Gastrocnemius medialis (tissue), 4 donors: ENCODE data around the gene GPC6.

Experiments used
- POLR2A ChIP-seq, 2 donors: fragments of 450-650 bp; IDR thresholded peaks; one replicate each; pipeline ENCODE4 v1.6.1; 2017; ENCODE audit warnings: antibody characterized with exemption in 2 of 2, mild to moderate bottlenecking in 2 of 2, moderate library complexity in 2 of 2
- TF ChIP-seq, protein P1 (sequence below), 5 experiments: fragments of 450-650 bp in 3 of 5; fragments of 200-600 bp in 2 of 5; sonication (generic) in 2 of 5; IDR thresholded peaks in 4 of 5; conservative IDR thresholded peaks in 1 of 5; 1 replicate in 4 of 5; 2 replicates in 1 of 5; pipeline ENCODE4 v1.5.1; 2016 to 2019; ENCODE audit warnings: antibody characterized with exemption in 5 of 5, mild to moderate bottlenecking in 3 of 5, moderate library complexity in 3 of 5

- TF ChIP-seq, protein P1, sequence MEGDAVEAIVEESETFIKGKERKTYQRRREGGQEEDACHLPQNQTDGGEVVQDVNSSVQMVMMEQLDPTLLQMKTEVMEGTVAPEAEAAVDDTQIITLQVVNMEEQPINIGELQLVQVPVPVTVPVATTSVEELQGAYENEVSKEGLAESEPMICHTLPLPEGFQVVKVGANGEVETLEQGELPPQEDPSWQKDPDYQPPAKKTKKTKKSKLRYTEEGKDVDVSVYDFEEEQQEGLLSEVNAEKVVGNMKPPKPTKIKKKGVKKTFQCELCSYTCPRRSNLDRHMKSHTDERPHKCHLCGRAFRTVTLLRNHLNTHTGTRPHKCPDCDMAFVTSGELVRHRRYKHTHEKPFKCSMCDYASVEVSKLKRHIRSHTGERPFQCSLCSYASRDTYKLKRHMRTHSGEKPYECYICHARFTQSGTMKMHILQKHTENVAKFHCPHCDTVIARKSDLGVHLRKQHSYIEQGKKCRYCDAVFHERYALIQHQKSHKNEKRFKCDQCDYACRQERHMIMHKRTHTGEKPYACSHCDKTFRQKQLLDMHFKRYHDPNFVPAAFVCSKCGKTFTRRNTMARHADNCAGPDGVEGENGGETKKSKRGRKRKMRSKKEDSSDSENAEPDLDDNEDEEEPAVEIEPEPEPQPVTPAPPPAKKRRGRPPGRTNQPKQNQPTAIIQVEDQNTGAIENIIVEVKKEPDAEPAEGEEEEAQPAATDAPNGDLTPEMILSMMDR (IDR thresholded peaks at IDR 0.05 in 4 of 5, conservative IDR thresholded peaks at IDR 0.05 in 1 of 5): no peak
- no peak for TF ChIP-seq POLR2A (IDR thresholded peaks at IDR 0.05)
These were observed 322.9 kb downstream of the GPC6 start for GRCh38 chr13:93549326-93550005.
